ENCODE measurements around the gene GPR55. TPM values are rescaled to one million over a fixed set of nuclear protein-coding genes. Genes with fewer than 3 reads are reported as not detected.

The GPR55 gene
- polyA plus RNA-seq, 1 donor from 2014 or later: not detected

DNA sequence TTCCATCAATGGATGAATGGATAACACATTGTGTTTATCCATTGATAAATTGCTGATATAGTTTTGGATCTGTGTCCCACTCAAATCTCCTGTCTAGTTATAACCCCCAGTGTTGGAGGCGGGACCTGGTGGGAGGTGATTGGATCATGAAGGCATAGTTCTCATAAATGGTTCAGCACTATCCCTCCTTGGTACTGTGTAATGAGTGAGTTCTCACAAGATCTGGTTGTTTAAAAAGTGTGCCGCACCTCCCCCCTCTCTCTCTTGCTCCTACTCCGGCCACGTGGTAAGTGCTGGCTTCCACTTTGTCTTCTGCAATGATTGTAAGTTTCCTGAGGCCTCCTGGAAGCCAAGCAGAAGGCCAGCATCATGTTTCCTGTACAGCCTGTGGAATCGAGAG, 47.0 kb upstream of the GPR55 start:
- Histone ChIP-seq H3K27me3 (ENCODE audit: insufficient read depth, low read depth, low read length) (no peaks in the 10 kb centered on the region), H3K9me2 (ENCODE audit: insufficient read depth, low read length) (no peaks in the 10 kb centered on the region), H2AFZ (ENCODE audit: low read depth, low read length) (no peak overlapping the region)

DNA sequence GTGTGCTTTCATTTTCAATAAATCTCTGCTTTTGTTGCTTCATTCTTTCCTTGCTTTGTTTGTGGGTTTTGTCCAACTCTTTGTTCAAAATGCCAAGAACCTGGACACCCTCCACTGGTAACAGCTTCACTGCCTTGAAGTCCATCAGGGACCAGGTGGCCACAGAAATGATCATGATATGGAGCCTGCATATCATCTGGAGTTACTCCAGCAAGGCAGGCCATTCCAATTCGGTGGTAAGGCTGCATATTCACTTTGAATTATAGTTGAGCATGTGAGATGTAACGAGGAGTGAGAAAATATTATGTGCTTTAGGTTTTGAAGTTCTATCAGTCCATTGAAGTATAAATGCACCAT, 44.6 kb upstream of the GPR55 start:
- H3K4me3 ChIP-seq (ENCODE audit: low read length): no peak overlapping the region
- no peaks in the 10 kb centered on the region for H3K79me2 ChIP-seq (replicated peaks; ENCODE audit: insufficient read depth, low read length)
- no peak for TF ChIP-seq POLR2AphosphoS5 (IDR thresholded peaks at IDR 0.05)
- no peak for TF ChIP-seq MXI1 (conservative IDR thresholded peaks at IDR 0.05; ENCODE audit: poor library complexity, severe bottlenecking)
- TF ChIP-seq EP300 (conservative IDR thresholded peaks at IDR 0.05; ENCODE audit: poor library complexity, severe bottlenecking): no peak
- TF ChIP-seq TAF1 (IDR thresholded peaks at IDR 0.05; ENCODE audit: low read depth): no peak
- TF ChIP-seq EZH2 (IDR thresholded peaks at IDR 0.05; ENCODE audit: borderline replicate concordance, insufficient read depth, low read length, poor library complexity, severe bottlenecking): no peak
- TF ChIP-seq, protein P1, sequence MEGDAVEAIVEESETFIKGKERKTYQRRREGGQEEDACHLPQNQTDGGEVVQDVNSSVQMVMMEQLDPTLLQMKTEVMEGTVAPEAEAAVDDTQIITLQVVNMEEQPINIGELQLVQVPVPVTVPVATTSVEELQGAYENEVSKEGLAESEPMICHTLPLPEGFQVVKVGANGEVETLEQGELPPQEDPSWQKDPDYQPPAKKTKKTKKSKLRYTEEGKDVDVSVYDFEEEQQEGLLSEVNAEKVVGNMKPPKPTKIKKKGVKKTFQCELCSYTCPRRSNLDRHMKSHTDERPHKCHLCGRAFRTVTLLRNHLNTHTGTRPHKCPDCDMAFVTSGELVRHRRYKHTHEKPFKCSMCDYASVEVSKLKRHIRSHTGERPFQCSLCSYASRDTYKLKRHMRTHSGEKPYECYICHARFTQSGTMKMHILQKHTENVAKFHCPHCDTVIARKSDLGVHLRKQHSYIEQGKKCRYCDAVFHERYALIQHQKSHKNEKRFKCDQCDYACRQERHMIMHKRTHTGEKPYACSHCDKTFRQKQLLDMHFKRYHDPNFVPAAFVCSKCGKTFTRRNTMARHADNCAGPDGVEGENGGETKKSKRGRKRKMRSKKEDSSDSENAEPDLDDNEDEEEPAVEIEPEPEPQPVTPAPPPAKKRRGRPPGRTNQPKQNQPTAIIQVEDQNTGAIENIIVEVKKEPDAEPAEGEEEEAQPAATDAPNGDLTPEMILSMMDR (IDR thresholded peaks at IDR 0.05; ENCODE audit: poor library complexity, severe bottlenecking): no peak
- TF ChIP-seq, protein P2, sequence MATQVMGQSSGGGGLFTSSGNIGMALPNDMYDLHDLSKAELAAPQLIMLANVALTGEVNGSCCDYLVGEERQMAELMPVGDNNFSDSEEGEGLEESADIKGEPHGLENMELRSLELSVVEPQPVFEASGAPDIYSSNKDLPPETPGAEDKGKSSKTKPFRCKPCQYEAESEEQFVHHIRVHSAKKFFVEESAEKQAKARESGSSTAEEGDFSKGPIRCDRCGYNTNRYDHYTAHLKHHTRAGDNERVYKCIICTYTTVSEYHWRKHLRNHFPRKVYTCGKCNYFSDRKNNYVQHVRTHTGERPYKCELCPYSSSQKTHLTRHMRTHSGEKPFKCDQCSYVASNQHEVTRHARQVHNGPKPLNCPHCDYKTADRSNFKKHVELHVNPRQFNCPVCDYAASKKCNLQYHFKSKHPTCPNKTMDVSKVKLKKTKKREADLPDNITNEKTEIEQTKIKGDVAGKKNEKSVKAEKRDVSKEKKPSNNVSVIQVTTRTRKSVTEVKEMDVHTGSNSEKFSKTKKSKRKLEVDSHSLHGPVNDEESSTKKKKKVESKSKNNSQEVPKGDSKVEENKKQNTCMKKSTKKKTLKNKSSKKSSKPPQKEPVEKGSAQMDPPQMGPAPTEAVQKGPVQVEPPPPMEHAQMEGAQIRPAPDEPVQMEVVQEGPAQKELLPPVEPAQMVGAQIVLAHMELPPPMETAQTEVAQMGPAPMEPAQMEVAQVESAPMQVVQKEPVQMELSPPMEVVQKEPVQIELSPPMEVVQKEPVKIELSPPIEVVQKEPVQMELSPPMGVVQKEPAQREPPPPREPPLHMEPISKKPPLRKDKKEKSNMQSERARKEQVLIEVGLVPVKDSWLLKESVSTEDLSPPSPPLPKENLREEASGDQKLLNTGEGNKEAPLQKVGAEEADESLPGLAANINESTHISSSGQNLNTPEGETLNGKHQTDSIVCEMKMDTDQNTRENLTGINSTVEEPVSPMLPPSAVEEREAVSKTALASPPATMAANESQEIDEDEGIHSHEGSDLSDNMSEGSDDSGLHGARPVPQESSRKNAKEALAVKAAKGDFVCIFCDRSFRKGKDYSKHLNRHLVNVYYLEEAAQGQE (IDR thresholded peaks at IDR 0.05; ENCODE audit: borderline replicate concordance): no peak
- TF ChIP-seq RAD21 (conservative IDR thresholded peaks at IDR 0.05): no peak
- no peak for TF ChIP-seq SMC3 (conservative IDR thresholded peaks at IDR 0.05; ENCODE audit: poor library complexity)
- no peaks in the 10 kb centered on the region for H3K36me3 ChIP-seq (ENCODE audit: insufficient read depth, low read length)
- no peaks in the 10 kb centered on the region for H3K9me3 ChIP-seq (ENCODE audit: low read length)
- H3K9ac ChIP-seq (ENCODE audit: low read length): no peak overlapping the region
- no peaks in the 10 kb centered on the region for H3K9me2 ChIP-seq (ENCODE audit: insufficient read depth, low read length)
- no peak overlapping the region for H3K27ac ChIP-seq (ENCODE audit: low read length)
- H2AFZ ChIP-seq (ENCODE audit: low read depth, low read length): no peak overlapping the region
- no peaks in the 10 kb centered on the region for H4K20me1 ChIP-seq (ENCODE audit: insufficient read depth)
- no peaks in the 10 kb centered on the region for H3K27me3 ChIP-seq (ENCODE audit: insufficient read depth, low read depth, low read length)
- no peak overlapping the region for H3K4me2 ChIP-seq (ENCODE audit: low read length)
- no peaks in the 10 kb centered on the region for H3F3A ChIP-seq (ENCODE audit: insufficient read depth, low read length, poor library complexity, severe bottlenecking)

More for the DNA sequence above, 47.0 kb upstream of the GPR55 start:
- Histone ChIP-seq H3K79me2 (replicated peaks; ENCODE audit: insufficient read depth, low read length) (no peaks in the 10 kb centered on the region), H3K4me2 (ENCODE audit: low read length) (no peak overlapping the region), H3K9me3 (ENCODE audit: low read length) (no peaks in the 10 kb centered on the region), H3K27ac (ENCODE audit: low read length) (no peak overlapping the region), H4K20me1 (ENCODE audit: insufficient read depth) (no peaks in the 10 kb centered on the region), H3K9ac (ENCODE audit: low read length) (no peak overlapping the region), H3F3A (ENCODE audit: insufficient read depth, low read length, poor library complexity, severe bottlenecking) (no peaks in the 10 kb centered on the region), H3K36me3 (ENCODE audit: insufficient read depth, low read length) (no peaks in the 10 kb centered on the region), H3K4me3 (ENCODE audit: low read length) (no peak overlapping the region)
- TF ChIP-seq SMC3 (conservative IDR thresholded peaks at IDR 0.05; ENCODE audit: poor library complexity): no peak
- TF ChIP-seq RAD21 (conservative IDR thresholded peaks at IDR 0.05): no peak

Measured in neural cell (in vitro differentiated cells).